Stimulated activated CD4-positive, alpha-beta T cell treated with anti-CD3 and anti-CD28 coated beads, TNF-alpha, amount 100 ng/mL, for 48 hours (primary cell): ENCODE results near the gene SLC2A11.

Experiments used
- DNase-seq, 3 donors: peaks; one replicate each; pipeline ENCODE4 v3.0.0-alpha.2; 2020; ENCODE audit warnings: low read depth in 3 of 3

Gene SLC2A11

GRCh38 chr22:23832226-23833016 lies 25.3 kb upstream of the SLC2A11 start:
- no peak for DNase-seq

- no peak for DNase-seq
Measured at GRCh38 chr22:23833017-23833751, 24.5 kb upstream of the SLC2A11 start.

- DNase-seq: no peak
Measured at GRCh38 chr22:23833911-23834317, 23.8 kb upstream of the SLC2A11 start.

GRCh38 chr22:23834406-23834792 lies 23.3 kb upstream of the SLC2A11 start:
- DNase-seq: no peak

GRCh38 chr22:23834793-23835483 lies 22.7 kb upstream of the SLC2A11 start:
- DNase-seq: no peak

GRCh38 chr22:23835484-23836144 lies 22.1 kb upstream of the SLC2A11 start:
- DNase-seq: no peak

- DNase-seq: no peak
Measured at GRCh38 chr22:23836281-23836680, 21.4 kb upstream of the SLC2A11 start.

- DNase-seq: no peak
Measured at GRCh38 chr22:23836692-23837495, 20.8 kb upstream of the SLC2A11 start.

GRCh38 chr22:23837496-23837859 lies 20.2 kb upstream of the SLC2A11 start:
- no peak for DNase-seq

- no peak for DNase-seq
Measured at GRCh38 chr22:23837911-23838680, 19.6 kb upstream of the SLC2A11 start.

GRCh38 chr22:23838681-23839468 lies 18.8 kb upstream of the SLC2A11 start, which contains the start of gene DERL3:
Gene DERL3 (minus strand): TSS chr22:23839006. CDS start chr22:23838987, 19 bp downstream.
- DNase-seq: peak; percentile 95 to 99 (median 95)

- no peak for DNase-seq
Measured at GRCh38 chr22:23840026-23840425, 17.6 kb upstream of the SLC2A11 start.

- no peak for DNase-seq
Measured at GRCh38 chr22:23841292-23841691, 16.4 kb upstream of the SLC2A11 start.

GRCh38 chr22:23841736-23842445 lies 15.8 kb upstream of the SLC2A11 start:
- DNase-seq: no peak

GRCh38 chr22:23842599-23842998 lies 15.1 kb upstream of the SLC2A11 start:
- no peak for DNase-seq

GRCh38 chr22:23844739-23845202 lies 12.9 kb upstream of the SLC2A11 start:
- DNase-seq: no peak

GRCh38 chr22:23845265-23846080 lies 12.2 kb upstream of the SLC2A11 start:
- DNase-seq: no peak

- no peak for DNase-seq
Measured at GRCh38 chr22:23846081-23846469, 11.6 kb upstream of the SLC2A11 start.
